NCI-H187 treated with DMSO at 0.1 percent for 48 hours (cell line): ENCODE results near the gene TNRC18.
"Not testable (repeated sequence)": the region's sequence is repeated elsewhere in the genome, so short reads cannot be mapped to it uniquely, and the experiment has no call there.

Experiments used
- DNase-seq: peaks from one replicate; lab custom pipeline; 2025; lab: John Stamatoyannopoulos, UW

TNRC18 gene

DNA sequence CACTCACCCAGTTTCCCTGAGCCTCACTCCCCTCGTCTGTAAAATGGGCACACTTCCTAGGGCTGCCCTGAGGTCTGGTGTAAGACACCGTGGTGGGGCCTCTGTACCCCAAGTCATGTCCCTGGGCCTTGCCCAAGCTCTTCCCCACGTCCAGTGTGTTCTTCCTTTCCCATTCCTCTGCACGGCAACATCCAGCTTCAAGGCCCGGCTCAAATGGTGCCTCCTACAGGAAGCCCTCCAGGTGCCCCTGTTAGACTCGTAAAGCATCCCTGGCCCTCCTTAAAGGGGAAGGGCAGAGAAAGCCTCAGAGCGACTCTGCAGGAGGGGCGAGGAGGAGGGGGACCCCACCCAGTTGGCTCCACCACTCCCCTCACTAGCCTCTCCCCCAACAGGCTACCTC lies 132.3 kb downstream of the TNRC18 start:
- no peak for DNase-seq

DNA sequence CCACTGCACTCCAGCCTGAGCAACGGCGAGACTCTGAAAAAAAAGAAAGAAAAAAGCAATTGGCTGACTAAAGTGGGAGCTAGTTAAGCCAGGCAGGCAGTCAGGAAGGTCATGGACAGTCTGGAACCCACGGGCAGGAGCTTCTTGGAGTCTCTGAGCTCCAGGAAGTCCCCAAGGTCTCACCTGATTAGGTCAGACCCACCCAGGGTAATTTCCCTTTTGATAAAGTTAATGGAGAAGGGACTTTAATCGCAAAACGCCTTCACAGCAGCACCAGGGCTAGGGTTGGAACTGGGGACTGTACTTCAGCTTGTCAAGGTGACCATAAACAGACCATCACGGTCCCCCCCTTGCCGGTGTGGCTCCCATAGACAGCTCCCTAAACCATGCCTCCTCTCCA lies 134.3 kb downstream of the TNRC18 start:
- no peak for DNase-seq

DNA sequence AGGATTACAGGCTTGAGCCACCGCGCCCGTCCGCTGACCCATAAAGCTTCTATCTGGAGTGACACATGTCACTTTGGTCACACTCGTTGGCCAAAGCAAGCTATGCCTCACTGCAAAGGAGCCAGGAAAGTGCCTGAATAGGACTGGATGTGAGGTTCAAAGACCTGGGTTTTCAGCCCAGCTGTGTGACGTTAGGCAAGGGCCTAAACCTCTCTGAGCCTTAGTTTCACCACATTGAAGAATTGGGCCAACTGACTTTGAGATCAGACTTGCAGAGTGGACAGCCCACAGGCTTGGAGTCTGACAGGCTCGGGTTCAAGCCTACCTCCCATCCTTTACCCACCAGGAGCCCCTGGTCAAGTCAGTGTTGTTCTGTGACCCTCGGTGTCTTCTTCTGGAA lies 135.1 kb downstream of the TNRC18 start:
- not testable (repeated sequence) for DNase-seq

DNA sequence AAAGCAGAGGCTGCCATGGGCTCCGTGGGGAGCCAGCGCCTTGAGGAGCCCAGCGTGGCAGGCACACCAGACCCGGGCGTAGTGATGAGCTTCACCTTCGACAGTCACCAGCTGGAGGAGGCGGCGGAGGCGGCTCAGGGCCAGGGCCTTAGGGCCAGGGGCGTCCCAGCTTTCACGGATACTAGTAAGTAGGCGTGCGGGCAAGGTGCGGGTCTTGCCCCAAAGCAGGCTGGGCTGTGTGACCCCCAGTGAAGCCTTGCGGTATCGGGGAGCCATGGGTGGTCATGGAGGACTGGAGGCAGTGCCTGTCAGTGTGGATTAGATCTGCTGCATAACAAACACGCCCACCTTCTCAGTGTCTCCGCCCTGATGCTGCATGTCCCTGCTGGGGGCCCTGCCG lies 135.8 kb downstream of the TNRC18 start:
- DNase-seq, result no peak

DNA sequence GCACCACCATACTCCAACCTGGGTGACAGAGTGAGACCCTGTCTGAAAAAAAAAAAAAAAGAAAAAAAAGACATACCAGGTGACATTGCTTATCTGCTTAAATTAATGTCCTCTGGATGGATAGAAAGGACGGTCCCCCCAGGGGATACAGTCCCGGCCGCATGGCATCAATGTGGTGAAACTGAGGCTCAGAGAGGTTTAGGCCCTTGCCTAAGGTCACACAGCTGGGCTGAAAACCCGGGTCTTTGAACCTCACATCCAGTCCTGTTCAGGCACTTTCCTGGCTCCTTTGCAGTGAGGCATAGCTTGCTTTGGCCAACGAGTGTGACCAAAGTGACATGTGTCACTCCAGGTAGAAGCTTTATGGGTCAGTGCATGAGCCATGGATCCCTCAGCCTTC lies 136.3 kb downstream of the TNRC18 start:
- not testable (repeated sequence) for DNase-seq

DNA sequence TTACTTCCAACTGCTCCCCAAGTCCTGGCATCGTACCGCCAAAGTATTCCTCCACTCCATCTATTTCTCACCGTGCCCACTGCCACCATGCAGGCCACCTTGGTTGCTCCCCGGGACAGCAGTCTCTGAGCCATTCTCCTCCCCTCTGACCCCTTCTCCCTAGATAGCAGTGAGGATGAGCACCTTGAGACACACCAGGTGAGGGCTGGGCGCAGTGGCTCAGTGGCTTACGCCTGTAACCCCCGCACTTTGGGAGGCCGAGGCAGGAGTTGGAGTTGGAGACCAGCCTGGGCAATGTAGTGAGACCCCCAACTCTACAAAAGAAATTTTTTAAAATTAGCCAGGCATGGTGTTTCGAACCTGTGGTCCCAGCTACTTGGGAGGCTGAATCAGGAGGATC lies 136.7 kb downstream of the TNRC18 start:
- DNase-seq, result no peak

DNA sequence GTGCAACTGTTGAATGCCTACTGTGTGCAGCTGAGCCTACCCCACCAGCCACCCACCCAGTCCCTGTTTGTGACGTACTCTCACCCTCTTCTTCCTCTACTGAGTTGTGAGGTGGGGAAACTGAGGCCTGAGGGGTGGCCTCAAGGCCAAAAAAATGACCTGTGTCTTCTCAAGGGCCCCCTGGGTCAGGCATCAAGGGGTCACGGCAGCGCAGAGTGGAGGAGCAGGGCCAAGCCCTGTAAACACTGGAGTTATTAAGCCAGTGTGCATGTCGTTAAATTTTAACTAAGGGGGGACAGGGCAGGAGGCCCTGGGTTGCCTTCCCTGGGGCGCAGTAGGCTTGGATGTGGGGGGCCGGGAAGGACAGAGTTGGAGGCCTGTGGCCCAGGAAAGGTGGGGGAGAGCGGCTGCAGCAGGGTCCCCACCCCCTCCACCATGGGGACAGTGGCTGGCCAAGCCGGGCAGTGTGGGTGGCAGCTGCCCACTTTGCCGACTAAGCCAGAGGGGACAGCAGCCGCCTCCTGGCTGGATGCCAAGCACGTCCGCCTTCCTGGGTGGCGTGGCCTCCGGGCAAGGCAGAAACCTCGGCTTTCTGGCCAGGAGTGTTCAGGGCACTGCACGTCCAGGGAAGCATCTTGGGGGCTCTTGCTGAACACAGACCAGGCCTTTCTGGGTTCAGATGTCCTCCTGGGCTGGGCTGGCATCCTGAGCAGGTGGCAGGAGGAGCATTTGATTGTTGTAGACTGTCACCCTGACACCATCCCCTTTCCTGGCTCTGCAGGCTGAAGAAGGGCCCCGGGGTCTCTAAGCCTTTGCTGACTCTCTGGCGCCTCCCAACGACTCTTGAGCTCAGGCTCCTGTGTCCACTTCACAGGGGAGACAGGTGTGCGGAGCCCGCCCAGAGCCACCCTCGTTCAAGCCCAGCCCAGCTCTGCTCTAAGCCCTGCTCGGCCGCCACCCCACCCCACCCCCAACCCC lies 139.0 kb downstream of the TNRC18 start:
- peak; percentile 39 for DNase-seq

DNA sequence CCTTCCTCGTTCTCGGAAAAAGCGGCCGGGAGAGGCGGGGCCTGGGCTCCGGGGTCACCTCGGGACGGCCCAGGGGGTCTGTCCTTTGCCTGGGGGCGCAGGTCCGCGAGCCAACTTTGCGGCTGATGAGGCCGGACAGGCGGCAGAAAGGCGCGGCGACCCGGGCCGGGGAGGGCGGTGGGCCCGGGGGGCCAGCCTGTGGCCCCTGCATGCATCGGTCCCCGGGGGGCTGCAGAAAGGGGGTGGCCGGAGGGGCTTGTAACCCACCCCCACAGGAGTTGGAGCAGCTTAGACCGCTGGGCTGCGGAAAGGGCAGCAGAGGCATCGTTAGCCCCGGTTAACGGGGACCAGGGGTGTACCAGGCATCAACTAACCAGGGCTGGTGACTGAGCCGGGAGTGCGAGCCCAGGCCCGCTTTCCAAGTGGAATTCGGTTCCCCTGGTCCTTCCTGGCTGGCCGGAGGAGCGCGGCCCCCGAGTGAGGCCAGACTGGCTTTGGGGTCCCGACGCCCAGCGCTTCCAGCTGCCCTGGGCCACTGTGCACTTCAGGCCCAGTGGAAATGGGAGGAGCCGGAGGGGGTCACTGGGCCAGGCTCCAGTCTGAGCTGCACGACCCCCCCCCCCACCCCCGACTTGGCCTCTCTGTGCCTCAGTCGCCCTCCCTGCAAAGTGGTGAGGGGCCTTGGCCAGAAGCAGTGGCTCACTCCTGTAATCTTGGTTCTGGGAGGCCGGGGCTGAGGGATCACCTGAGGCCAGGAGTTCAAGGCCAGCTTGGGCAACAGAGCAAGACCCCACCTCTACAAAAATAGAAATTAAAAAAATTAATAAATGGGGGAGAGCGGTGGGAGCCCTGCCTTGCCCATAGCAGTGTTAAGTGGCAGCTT lies 140.0 kb downstream of the TNRC18 start:
- DNase-seq, result no peak

DNA sequence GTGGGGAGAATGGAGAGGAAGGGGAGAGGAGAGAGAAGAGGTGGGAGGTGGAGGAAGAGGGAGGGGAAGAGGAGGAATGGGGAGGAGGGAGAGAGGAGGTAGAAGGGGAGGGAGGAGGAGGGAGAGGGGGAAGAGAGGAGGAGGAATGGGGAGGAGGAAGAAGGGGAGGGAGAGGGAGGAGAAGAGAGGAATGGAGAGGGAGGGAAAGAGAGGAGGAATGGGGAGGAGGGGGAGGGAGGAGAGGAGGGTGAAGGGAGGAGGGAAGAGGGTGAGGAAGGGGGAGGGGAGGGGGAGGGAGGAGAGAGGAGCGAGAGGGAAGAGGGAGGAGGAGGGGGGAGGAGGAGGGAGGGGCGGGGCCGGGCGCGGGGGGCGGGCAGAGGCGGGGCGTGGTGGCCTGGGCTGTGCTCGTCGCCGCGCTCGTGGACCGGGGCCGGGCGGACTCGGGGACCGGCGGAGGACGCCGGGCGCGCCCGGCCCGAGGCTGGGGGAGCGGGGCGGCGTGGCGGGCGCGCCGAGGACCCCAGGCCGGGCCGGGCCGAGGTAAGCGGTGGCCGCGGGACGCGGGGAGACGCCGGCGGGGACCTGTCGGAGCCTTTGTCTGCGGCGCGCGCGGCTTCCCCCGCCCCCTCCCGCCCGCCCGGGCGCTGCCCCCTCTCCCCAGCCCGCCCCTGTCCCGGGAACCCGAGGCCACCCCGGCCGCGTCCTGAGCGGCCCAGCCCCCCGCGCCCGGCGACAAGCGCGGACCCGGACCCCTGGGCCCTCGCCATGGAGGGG lies 140.9 kb downstream of the TNRC18 start, which contains the start of gene SLC29A4:
TSS of gene SLC29A4 (plus strand) at position 401 of the 774 bp plus-strand sequence. CDS start 4,874 bp downstream, outside the sequence.
- DNase-seq, result no peak

DNA sequence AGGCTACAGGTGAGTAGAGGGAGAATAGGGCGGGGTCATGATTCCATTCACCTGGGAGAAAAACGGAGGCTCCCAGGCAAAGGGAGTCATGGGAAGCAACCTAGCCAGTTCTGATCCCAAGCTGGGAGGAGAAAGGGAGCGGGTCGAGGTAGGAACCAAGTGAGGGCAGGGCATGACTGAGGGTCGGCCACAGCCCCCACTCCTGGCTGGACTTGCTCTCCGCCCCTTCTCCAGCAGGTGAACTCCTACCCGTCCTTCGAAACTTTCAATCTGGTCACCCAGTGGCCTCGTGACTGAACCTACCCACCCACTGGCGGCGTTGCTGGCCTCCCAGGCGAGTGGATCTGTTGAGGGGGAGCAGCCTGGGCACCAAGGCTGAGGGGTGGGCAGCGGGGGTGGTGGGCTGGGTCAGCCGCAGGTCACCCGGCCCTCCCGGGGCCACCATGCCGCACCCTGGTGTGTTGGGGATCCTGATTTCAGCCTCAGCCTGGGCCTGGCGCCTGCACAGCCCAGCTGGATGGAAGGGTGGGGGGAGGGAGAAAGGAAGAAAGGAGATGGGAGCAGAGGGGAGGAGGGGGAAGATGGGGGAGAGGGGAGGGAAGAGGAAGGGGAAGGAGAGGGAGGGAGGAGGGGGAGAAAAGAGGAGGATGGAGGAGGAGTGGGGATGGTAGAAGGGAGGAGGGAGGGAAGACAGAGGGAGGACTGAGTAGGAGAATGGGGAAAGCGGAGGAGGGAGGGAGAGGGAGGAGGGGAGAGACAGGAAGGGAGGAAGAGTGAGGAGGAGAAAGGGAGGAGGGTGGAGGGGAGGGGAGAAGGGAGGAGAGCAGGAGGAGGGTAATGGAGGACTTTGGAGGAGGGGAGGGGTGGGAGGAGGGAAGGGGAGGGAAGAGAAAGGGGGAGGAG lies 141.8 kb downstream of the TNRC18 start:
- not testable (repeated sequence) for DNase-seq

DNA sequence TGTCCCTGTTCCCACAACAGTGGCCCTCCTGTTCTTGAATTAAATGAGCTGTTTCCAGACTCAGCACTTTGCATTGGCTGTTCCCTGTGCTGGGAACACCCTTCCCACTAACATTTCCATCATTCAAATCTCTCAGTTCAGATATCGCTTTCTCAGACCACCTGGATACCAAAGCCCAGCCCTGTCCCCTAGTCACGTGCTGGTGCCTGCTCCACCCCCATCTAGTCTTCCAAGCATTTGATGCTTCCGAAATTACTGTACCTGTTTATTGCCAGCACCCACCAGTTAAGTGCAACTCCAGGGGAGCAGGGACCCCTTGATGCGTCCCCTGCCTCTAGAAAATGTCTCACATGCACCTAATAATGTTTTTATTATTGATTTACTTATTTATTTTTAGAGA lies 143.9 kb downstream of the TNRC18 start:
- no peak for DNase-seq

DNA sequence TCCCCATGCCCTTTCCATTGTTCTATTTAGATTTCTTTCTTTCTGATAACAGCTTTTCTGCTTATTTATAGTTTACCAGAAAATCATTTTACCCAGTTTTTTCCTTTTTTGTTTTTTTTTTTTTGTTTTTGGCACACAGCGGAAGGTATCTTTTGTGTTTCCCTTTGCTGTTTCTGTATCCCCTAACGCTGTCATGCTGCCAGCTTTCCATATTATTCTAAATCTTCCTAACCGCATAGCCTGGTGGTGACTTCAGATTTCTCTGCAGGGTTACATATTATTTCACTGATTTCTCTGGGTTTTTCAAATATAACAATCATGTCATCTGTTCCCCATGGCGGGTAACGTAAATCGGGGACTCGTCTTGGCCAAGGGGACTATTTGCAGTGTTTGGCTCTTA lies 144.9 kb downstream of the TNRC18 start:
- DNase-seq, result no peak

DNA sequence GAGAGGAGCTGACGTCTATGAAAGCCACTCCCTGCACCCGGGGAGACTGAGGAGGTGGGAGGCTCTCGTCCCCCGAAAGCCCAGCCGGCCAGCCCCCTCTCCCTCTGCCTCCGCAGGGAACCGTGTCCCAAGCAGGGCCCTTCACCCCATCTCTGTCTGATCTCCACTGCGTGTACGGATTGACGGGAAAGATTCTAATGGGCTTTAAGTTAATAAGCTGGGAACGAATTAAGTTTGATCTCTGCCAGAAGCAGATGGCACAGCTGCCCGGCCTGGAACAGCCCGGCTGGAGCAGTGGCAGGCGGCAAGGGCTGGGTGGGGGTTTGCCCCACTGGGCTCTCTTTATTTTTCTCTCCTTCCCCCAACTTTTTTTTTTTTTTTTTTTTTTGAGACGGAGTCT lies 147.0 kb downstream of the TNRC18 start:
- DNase-seq, result no peak

DNA sequence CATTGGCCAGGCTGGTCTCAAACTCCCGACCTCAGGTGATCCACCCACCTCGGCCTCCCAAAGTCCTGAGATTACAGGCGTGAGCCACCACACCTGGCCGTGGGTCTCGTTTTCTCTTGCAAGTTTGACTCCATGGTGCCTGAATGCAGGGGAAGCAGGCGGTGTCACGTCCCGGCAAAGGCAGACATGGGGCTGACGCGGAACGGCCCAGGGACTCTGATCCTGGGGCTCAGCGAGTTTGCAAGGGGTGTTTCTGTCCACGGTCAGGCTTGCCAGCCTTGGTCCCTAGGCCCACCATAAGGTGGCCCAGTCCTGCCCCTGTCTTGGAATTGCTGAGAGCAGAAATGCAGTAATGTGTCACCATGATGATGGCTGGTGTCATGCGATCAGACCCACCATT lies 147.5 kb downstream of the TNRC18 start:
- not testable (repeated sequence) for DNase-seq

DNA sequence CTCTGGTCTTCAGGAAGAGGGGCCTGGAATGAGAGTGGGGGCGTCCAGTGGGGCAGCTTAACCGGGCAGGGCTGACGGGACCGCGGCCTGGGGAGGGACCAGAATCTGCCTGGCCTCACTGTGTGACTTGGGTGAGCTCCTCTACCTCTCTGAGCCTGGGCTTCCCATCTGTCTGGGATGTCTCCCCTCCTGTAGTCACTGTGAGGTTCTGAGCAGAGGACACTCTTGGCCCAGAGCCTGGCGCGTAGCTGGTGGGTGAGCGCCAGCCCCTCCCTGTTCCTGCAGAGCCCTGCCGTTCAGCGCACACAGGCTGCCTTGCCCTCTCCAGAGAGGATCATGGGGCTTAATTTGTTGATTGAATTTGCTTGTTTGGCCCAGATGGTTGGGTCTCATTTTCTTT lies 148.1 kb downstream of the TNRC18 start:
- DNase-seq, result not testable (repeated sequence)

DNA sequence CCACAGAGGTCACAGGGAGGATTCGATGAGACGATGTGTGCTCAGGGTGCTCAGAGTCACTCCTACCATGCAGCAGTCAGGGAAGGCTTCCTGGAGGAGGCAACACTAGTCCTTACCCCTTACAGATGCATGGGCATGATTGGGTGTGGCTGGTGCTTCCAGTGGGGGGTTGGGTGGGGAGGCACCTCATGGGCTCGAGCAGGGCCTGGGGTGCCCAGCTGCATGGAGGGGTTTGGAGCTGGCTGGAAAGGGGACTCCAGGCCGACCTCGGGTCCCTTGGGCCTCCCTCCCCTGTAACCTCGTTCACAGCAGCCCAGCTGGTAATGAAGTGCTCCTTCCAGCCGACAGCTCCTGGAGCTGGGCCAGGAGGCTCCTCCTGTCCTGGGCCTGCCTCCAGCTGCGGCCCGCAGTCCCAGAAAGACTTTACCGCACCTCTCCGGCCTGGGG lies 148.6 kb downstream of the TNRC18 start:
- DNase-seq, result not testable (repeated sequence)

DNA sequence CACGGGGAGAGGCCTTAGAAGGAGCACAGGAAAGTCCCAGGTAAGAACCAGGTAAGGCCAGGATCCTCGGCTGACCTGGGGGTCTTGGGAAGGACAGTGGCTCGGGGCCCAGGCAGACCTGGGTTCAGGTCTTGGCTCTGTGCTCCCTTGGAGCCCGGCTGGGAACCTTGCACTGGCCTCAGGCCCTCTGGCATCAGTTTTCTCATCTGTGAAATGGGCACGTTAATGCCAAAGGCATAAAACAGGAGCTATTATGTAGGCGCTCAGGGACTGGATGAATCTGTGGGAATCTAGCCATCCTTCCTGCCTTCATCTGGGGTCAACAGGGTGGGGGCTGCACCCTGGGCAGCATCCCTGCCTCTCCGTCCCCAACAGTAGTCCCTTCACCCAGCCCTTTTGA lies 149.2 kb downstream of the TNRC18 start:
- DNase-seq, result no peak

DNA sequence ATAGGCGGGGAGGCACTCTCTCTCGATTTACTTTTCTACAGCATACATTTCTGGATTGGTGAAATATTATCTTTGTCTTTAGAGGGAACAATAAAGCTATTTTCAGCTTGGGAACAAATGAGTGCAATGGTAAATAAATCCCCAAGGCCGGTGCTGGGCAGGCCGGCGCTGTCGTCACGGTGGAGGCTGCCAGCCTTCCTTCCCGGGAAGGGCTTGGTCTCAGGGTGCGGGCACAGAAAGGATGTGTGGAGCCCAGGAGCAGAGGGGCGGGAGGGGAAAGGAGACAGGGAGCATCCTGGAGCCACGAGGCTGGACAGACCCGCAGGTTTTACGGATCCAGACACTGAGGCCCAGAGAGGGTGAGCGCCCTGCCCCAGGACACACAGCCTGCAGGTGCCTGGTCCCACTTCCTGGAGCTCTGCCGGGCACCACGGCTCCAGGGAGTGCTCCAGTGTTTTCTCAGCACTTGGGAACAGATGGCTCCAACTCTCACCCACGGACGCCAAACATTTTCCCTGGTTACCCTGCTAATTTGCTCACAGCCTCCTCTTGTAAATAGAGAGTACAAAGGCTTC lies 149.7 kb downstream of the TNRC18 start:
- not testable (repeated sequence) for DNase-seq

DNA sequence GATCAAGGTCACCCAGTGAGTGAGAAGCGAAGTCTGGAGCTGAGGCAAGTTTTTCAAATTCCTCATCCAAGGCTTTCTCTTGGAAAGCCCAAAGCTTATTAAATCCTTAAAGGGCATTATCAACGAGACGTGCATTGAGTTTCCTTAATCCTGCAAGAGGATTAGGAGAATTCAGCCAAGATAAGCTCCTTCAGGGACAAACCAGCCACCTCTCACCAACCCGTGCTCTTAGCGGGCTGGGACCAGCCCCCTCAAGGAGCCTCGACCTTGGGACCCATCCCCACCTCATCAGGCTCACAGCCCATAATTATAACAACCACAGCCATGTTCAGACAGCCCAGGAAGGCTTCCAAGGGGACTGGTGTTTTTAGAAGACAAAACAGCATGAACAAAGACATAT lies 152.8 kb downstream of the TNRC18 start:
- DNase-seq, result no peak

DNA sequence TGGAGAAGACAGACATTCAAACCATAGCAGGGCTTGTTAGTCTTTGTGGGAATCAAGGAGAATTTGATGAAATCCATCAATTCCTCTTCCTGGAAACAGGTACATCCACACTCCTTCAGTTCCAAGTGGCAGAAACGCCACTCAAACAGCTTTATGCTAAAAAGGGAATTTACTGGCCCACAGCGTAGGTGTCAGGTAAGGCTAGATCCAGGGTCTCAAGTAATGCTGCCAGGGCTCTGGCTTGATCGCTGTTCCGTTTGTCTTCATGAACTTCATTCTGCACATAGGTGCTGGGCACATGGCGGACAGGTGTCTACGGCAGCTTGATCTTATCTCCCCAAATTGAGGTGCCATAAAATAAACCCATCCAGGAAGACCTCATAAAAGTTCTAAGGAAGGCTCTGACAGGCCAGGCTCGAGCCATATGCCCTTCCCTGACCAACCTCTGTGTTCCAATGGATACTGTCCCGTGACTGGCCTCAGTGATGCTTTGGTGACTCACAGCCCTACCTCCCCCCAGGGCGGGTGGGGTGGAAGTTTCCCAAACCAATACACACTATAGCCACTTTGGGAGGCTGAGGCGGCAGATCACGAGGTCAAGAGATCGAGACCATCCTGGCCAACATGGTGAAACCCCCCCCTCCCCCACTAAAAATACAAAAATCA lies 153.5 kb downstream of the TNRC18 start:
- DNase-seq, result not testable (repeated sequence)
